ENCODE results near the gene IFFO2.
"Not testable (repeated sequence)": the region's sequence is repeated elsewhere in the genome, so short reads cannot be mapped to it uniquely, and the experiment has no call there.

Gene IFFO2

GRCh38 chr1:18871401-18872070 lies 84.9 kb downstream of the IFFO2 start:
- no peak for DNase-seq

- DNase-seq = no peak
These were observed 85.5 kb downstream of the IFFO2 start for GRCh38 chr1:18870957-18871356.

GRCh38 chr1:18870595-18870865 lies 85.9 kb downstream of the IFFO2 start:
- not testable (repeated sequence) for DNase-seq

- no peak for DNase-seq
These were observed 86.5 kb downstream of the IFFO2 start for GRCh38 chr1:18869847-18870594.

DNA sequence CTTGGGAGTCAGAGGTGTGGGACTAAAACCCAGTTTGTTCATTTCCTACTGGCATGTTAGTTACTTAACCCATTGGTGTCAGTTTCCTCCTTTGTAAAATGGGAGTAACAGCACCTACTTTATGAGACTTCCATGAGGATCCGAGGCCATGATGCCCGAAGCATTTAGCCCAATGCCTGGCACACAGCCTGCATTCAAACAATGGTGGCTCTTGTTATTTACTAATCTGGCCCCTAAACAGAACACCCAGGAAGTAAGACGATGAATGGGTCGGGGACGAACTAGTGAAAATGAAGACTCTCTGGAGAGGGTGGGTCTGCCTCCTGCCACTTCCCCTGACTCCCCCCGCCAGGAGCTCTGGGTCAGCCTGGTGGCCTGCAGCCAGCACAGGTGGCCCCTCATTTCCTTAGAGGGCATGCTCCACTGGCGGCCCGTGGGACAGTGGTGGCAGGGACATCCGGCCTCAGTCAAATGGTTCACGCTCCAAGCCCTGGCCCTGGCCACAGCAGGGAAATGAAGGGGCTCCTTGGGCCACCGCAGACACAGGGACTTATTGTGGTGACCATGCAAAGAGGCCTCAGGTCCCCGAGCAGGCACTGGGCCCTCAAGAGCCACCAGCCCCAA lies 87.6 kb downstream of the IFFO2 start:
- no peak for DNase-seq

- no peak for DNase-seq
These were observed 88.1 kb downstream of the IFFO2 start for GRCh38 chr1:18868354-18868753.

- DNase-seq = no peak
These were observed 89.6 kb downstream of the IFFO2 start for GRCh38 chr1:18866846-18867245.

DNA sequence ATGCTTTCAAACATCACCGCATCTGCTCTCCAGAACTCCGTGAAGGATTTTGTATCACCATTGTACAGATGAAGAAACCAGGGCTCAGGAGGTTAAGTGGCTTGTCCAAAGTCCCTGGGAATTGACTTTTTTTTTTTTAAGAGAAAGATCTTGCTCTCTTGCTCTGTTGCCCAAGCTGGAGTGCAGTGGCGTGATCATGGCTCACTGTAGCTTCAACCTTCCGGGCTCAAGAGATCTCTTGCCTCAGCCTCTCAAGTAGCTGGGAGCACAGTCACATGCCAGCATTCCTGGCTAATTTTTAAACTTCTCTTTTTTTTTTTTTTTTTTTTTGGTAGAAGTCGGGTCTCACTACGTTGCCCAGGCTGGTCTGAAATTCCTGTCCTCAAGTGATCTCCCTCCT lies 90.2 kb downstream of the IFFO2 start:
- no peak for DNase-seq

DNA sequence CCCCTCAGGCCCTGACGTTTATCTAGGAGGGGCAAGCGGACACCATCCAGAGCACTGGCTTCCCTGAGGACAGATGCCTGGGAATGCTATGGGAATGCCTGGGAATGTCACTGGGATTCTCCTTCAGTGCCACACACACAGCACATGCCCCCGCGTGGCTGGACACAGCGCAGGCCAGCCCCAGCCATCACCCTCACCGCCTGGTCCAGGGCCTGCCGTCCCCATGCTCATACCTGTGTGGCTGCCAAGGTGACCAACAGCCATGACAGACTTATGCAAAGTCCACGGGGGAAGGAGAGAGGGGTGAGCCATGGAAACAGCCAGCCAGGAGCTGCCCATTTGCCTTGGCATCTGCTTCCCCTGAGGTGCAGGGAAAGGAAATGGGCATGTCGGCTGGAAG lies 91.3 kb downstream of the IFFO2 start:
- DNase-seq = no peak

- DNase-seq = no peak
These were observed 94.9 kb downstream of the IFFO2 start for GRCh38 chr1:18861590-18861989.

- DNase-seq = no peak
These were observed 95.4 kb downstream of the IFFO2 start for GRCh38 chr1:18861082-18861481.

DNA sequence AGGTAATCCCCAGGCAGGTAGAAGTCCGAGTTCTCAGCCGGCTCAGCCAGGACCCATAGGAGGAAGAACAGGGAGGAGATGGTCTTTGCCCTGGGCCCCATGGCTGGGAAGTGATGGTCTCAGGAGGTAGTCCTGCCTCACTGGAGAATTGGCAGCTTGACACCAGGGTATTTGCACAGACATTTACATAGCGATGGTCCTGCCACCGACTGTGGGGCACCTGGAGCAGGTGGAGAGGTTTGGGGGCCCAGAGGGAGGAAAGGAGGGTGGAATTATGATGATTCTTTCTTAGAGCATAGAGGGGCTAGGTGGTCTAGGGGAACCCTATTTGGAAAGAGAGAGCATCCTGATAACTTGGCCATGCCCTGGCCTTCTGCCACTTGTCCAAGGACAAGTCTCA lies 96.9 kb downstream of the IFFO2 start, which contains the start of gene TAS1R2:
Gene TAS1R2 (minus strand): TSS at position 101 of the 400 bp plus-strand sequence. CDS start 0 bp downstream, at position 101.
- no peak for DNase-seq

DNA sequence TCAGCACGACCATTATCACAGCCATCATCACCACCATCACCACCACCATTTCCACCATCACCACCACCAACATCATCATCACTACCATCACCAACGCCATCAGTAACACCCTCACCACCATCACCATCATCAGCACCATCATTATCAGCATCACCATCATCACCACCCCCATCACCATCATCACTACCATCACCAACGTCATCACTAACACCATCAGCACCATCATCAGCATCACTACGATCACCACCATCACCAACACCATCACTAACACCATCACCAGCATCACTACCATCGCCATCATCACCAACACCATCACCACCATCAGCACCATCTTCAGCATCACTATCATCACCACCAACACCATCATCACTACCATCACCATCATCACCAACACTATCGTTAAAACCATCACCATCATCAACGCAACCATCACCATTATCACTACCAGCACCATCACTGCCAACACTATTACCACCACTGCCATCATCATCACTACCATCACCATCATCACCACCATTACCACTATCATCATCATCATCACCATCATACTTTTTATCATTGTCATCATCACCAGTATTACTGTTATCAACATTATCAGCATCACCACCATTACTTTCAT lies 98.3 kb downstream of the IFFO2 start:
- DNase-seq = no peak

- DNase-seq = no peak
These were observed 100.0 kb downstream of the IFFO2 start for GRCh38 chr1:18856435-18856834.

- DNase-seq = peak; percentile 25
These were observed 100.9 kb downstream of the IFFO2 start for GRCh38 chr1:18855573-18855972.

DNA sequence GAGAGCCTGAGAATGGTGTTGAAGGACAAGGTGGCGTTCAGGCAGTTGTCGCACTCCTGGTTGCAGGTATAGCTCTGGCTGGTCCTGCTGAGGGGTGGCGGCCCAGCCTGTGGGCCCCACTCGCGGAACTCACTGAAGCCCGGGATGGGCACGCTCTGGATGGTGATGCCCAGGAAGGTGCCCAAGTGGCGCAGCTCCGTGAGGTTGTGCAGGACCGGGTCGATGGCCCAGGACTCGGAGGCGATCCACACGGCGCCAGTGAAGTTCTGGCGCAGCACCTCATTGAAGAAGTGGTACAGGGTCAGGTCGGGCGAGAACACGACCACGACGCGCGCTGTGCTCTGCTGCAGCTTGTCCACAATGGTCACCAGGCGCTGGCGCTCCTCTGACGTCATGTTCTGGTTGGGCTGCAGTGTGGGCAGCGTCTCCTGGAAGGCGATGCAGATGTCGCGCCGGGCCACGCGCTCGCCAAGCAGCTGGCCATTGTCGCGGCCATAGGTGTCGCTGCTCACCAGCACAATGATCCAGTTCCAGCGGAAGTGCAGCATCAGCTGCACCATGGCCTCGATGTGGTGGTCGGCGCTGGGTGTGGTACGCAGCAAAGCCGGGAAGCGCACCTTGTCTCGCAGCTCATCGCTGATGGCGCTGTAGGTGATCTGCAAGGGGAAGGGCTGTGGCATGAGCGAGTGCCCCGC lies 102.0 kb downstream of the IFFO2 start:
- DNase-seq = no peak

Data from fibroblast of upper back skin (primary cell).